Measurements from ENCODE around the gene POLR2E. TPM values are rescaled to one million over a fixed set of nuclear protein-coding genes. Genes with fewer than 3 reads are reported as not detected.

POLR2E gene
- total and polyA plus RNA-seq, 9 of the 15 experiments (the other 6 are each of a cell fraction or from before 2014, with no cell fraction given), result 3.4 to 413 (median 244) TPM

GRCh38 chr19:1088416-1089010, 6.7 kb downstream of the POLR2E start:
- Histone ChIP-seq H2AFZ (ENCODE audit: low read depth, low read length) (no peak overlapping the region), H3K9ac (ENCODE audit: insufficient read depth in 1 of 2, low read depth in 2 of 2, low read length in 2 of 2) (peak overlapping the region in 1 of 2 experiments; percentile 52; a peak in 1 of 4 replicates), H3K9me1 (ENCODE audit: control insufficient read depth, insufficient read depth, low read length) (peaks cover 3% of the 10 kb centered on the region), H3K9me3 (replicated peaks; ENCODE audit: control insufficient read depth, insufficient read depth, low read depth, low read length) (no peaks in the 10 kb centered on the region), H3K36me3 (ENCODE audit: control insufficient read depth, insufficient read depth, low read length) (peaks cover 82% of the 10 kb centered on the region), H3K4me3 (no peak overlapping the region), H3K4me1 (replicated peaks in 1 of 2; ENCODE audit: control insufficient read depth in 2 of 2, insufficient read depth in 2 of 2, low read length in 2 of 2) (peaks cover 0 to 68% of the 10 kb centered on the region in 2 experiments; a peak in 3 of 5 replicates), H4K20me1 (replicated peaks; ENCODE audit: control insufficient read depth, insufficient read depth, low read length) (no peaks in the 10 kb centered on the region), H3K27ac (ENCODE audit: extremely low read depth, low read depth, low read length) (no peak overlapping the region), H3K4me2 (ENCODE audit: insufficient read depth, low read length) (no peak overlapping the region), H3K79me2 (ENCODE audit: control insufficient read depth, insufficient read depth, low read length) (peaks cover 18% of the 10 kb centered on the region), H3K27me3 (ENCODE audit: control insufficient read depth in 2 of 2, insufficient read depth in 2 of 2, low read length in 2 of 2) (no peaks in the 10 kb centered on the region)
- DNase-seq (ENCODE audit: extremely low read depth in 1 of 4, low spot score in 3 of 4) (no peak), ATAC-seq (no peak), FAIRE-seq (no peak)
- BruUV-seq (replicated peaks), result no TSS peak
- intact Hi-C loops (cut with micrococcal nuclease) (no loop called here), in situ Hi-C loops (cut with MboI) (no loop called here)
- ChIA-PET CTCF (ENCODE audit: low intra/inter-chr PET ratio) (no interaction called here), POLR2A (interaction anchor here (0.6 to 1.2 kb wide), 5 partner anchors 8 to 153 kb away, joined by 3 to 4 read pairs (median 3); partner anchors contain the start of gene ATP5F1D)
- 94% methylated on average over 7 of the region's 27 CpGs for WGBS (ENCODE audit: insufficient coverage, low coverage, missing lambda C conversion rate)
- TF ChIP-seq ZBED1 (IDR thresholded peaks at IDR 0.05) (no peak), DIDO1 (tag; IDR thresholded peaks at IDR 0.05; ENCODE audit: low read depth) (no peak), ZBTB17 (CRISPR knock-in tag; IDR thresholded peaks at IDR 0.05) (no peak), POLR2G (IDR thresholded peaks at IDR 0.05; ENCODE audit: low read depth, low read length) (peak; percentile 71), BRD4 (IDR thresholded peaks at IDR 0.05) (no peak), ETV6 (IDR thresholded peaks at IDR 0.05; ENCODE audit: borderline replicate concordance in 1 of 2, low read depth in 2 of 2, low read length in 1 of 2) (no peak), ETV6 (CRISPR knock-in tag; IDR thresholded peaks at IDR 0.05; ENCODE audit: borderline replicate concordance) (no peak), GTF2A2 (tag; IDR thresholded peaks at IDR 0.05) (no peak), POLR2A (conservative IDR thresholded peaks at IDR 0.05) (0 out of 2 replicates have a peak, but pooled peaks have one; percentile 17), RBM22 (IDR thresholded peaks at IDR 0.05; ENCODE audit: low read depth, low read length, poor library complexity, severe bottlenecking) (peak; percentile 3), ZBTB2 (IDR thresholded peaks at IDR 0.05) (no peak), HDGF (IDR thresholded peaks at IDR 0.05) (no peak), U2AF2 (optimal IDR thresholded peaks at IDR 0.05; ENCODE audit: low read depth, low read length) (no peak), ZNF24 (IDR thresholded peaks at IDR 0.05) (no peak), ZNF740 (CRISPR knock-in tag; IDR thresholded peaks at IDR 0.05) (no peak), ZNF740 (tag; IDR thresholded peaks at IDR 0.05) (no peak), STAT5B (CRISPR knock-in tag; IDR thresholded peaks at IDR 0.05) (no peak), ZBTB7A (IDR thresholded peaks at IDR 0.05; ENCODE audit: borderline replicate concordance, control insufficient read depth, low read depth, low read length) (no peak), ZBTB49 (CRISPR knock-in tag; IDR thresholded peaks at IDR 0.05; ENCODE audit: borderline replicate concordance) (no peak), RBFOX2 (IDR thresholded peaks at IDR 0.05; ENCODE audit: low read depth, low read length) (peak; percentile 59), ATF1 (CRISPR knock-in tag; IDR thresholded peaks at IDR 0.05) (no peak), ATF1 (tag; IDR thresholded peaks at IDR 0.05) (no peak)

All from K562 (cell line).